NCI-H1436 (cell line): ENCODE data around the gene POU5F2.

Source experiments
- DNase-seq: peaks from one replicate; lab custom pipeline; 2025; lab: John Stamatoyannopoulos, UW

Gene POU5F2

GRCh38 chr5:93716453-93716852 is 24.9 kb downstream of the POU5F2 start:
- DNase-seq, result no peak

GRCh38 chr5:93715761-93716160 is 25.6 kb downstream of the POU5F2 start:
- no peak for DNase-seq

- no peak for DNase-seq
These were observed 26.1 kb downstream of the POU5F2 start for GRCh38 chr5:93715327-93715726.

- no peak for DNase-seq
These were observed 33.0 kb downstream of the POU5F2 start for GRCh38 chr5:93708442-93708841.

- no peak for DNase-seq
These were observed 35.5 kb downstream of the POU5F2 start for GRCh38 chr5:93705896-93706295.

- DNase-seq, result no peak
These were observed 36.4 kb downstream of the POU5F2 start for GRCh38 chr5:93704996-93705395.

- no peak for DNase-seq
These were observed 49.4 kb downstream of the POU5F2 start for GRCh38 chr5:93691997-93692396.
